Common myeloid progenitor, CD34-positive (primary cell): ENCODE data around the gene HOXD8.

Source experiments
- CTCF ChIA-PET: fragments of 350-600 bp; sonication (Branson Sonifier 250); formaldehyde crosslinking; loops from one replicate; lab custom pipeline; 2021; ENCODE audit warnings: antibody characterized with exemption; lab: Charles Lee
- POLR2A ChIA-PET: fragments of 350-600 bp; sonication (Branson Sonifier 250); formaldehyde crosslinking; loops from one replicate; lab custom pipeline; 2021; ENCODE audit warnings: antibody characterized with exemption; lab: Charles Lee
- DNase-seq, 3 donors: peaks; one replicate each; pipeline versions ENCODE4 v3.0.0 to v3.0.0-alpha.2; 2013
- H3K27ac ChIP-seq, 2 experiments: 1 replicate in 1 of 2; 2 replicates in 1 of 2; pipeline ENCODE4 v1.7.0; 2013; ENCODE audit warnings: inconsistent platforms in 2 of 2, low read length in 2 of 2, mild to moderate bottlenecking in 2 of 2, low read depth in 1 of 2, moderate library complexity in 1 of 2; ENCODE audit not compliant: severe bottlenecking in 2 of 2, insufficient read depth in 1 of 2, poor library complexity in 1 of 2
- H3K27me3 ChIP-seq, 5 experiments: replicated peaks in 2 of 5; 1 replicate in 3 of 5; 2 replicates in 2 of 5; pipeline versions ENCODE4 v1.6.1 to v1.7.0; 2013; ENCODE audit warnings: low read length in 4 of 5, mild to moderate bottlenecking in 2 of 5, moderate library complexity in 2 of 5, inconsistent platforms in 1 of 5; ENCODE audit not compliant: insufficient read depth in 5 of 5, control insufficient read depth in 4 of 5
- H3K36me3 ChIP-seq, 4 experiments: 1 replicate in 2 of 4; 2 replicates in 2 of 4; pipeline versions ENCODE4 v1.6.1 to v1.7.0; 2013; ENCODE audit warnings: low read length in 3 of 4, control low read depth in 1 of 4, mild to moderate bottlenecking in 1 of 4; ENCODE audit not compliant: control insufficient read depth in 4 of 4, insufficient read depth in 4 of 4
- H3K4me1 ChIP-seq, 4 experiments: 1 replicate in 3 of 4; 2 replicates in 1 of 4; pipeline versions ENCODE4 v1.6.1 to v1.7.1; 2013; ENCODE audit warnings: low read length in 3 of 4, mild to moderate bottlenecking in 3 of 4, control low read depth in 1 of 4, inconsistent platforms in 1 of 4, moderate library complexity in 1 of 4; ENCODE audit not compliant: control insufficient read depth in 4 of 4, insufficient read depth in 4 of 4; ENCODE audit errors: control extremely low read depth in 1 of 4
- H3K4me3 ChIP-seq, 7 experiments: 1 replicate in 4 of 7; 2 replicates in 3 of 7; pipeline versions ENCODE4 v1.5.1 to v1.7.0; 2013; ENCODE audit warnings: mild to moderate bottlenecking in 7 of 7, low read length in 6 of 7, moderate library complexity in 6 of 7, inconsistent platforms in 2 of 7, low read depth in 2 of 7, control low read depth in 1 of 7; ENCODE audit not compliant: insufficient read depth in 4 of 7, control insufficient read depth in 1 of 7; ENCODE audit errors: extremely low read depth in 1 of 7
- H3K9me3 ChIP-seq, 5 experiments: 1 replicate in 4 of 5; 2 replicates in 1 of 5; pipeline versions ENCODE4 v1.6.1 to v1.7.1; 2013; ENCODE audit warnings: low read length in 4 of 5, mild to moderate bottlenecking in 2 of 5, inconsistent platforms in 1 of 5, low read depth in 1 of 5, moderate library complexity in 1 of 5; ENCODE audit not compliant: control insufficient read depth in 4 of 5, insufficient read depth in 2 of 5; ENCODE audit errors: control extremely low read depth in 1 of 5
- WGBS: methylation state at CpG from one replicate; pipeline ENCODE4 v1.1.5; 2013; ENCODE audit not compliant: insufficient coverage; 5-methylcytosine and 5-hydroxymethylcytosine counted together

Gene HOXD8

DNA sequence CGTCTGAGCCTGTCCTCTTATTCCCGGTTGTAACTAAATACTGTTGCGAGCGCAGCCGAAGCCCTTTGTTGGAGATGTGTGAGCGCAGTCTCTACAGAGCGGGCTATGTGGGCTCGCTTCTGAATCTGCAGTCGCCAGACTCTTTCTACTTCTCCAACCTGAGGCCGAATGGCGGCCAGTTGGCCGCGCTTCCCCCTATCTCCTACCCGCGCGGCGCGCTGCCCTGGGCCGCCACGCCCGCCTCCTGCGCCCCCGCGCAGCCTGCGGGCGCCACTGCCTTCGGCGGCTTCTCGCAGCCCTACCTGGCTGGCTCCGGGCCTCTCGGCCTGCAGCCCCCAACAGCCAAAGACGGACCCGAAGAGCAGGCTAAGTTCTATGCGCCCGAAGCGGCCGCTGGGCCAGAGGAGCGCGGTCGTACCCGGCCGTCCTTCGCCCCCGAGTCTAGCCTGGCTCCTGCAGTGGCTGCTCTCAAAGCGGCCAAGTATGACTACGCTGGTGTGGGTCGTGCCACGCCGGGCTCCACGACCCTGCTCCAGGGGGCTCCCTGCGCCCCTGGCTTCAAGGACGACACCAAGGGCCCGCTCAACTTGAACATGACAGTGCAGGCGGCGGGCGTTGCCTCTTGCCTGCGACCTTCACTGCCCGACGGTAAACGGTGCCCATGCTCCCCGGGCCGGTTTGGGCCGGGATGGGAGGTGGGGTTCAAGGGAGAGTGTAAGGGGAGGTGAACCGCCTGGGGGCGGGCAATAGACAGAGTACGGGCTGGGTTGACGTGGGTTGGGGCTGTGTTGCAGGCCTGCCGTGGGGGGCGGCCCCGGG is 29.6 kb upstream of the HOXD8 start, which contains the start of gene HOXD12:
Gene HOXD12, plus strand, starts transcription at position 68 of the 819 bp plus-strand sequence. Its CDS starts 7 bp downstream, at position 75.
- Histone ChIP-seq H3K4me3 (no peak within 1 kb of the TSS), H3K27ac (no peak within 1 kb of the TSS), H3K36me3 (no peaks in the 10 kb centered on the region), H3K4me1 (peaks cover 7 to 22% (median 13%) of the 10 kb centered on the region in 4 experiments), H3K27me3 (peaks cover 33 to 100% (median 75%) of the 10 kb centered on the region in 5 experiments), H3K9me3 (peaks cover 0 to 7% (median 0%) of the 10 kb centered on the region in 5 experiments)
- no peak for DNase-seq
- 7% methylated on average over 63 of the region's 70 CpGs for WGBS
- CTCF ChIA-PET: interaction anchor here (2.5 kb wide), 1 partner anchor 27 kb away, joined by 11 read pairs; no protein-coding TSS in a partner anchor
- POLR2A ChIA-PET: no interaction called here

GRCh38 chr2:176100547-176101140 is 28.9 kb upstream of the HOXD8 start:
- ChIA-PET POLR2A (no interaction called here), CTCF (no interaction called here)
- Histone ChIP-seq H3K4me1 (peaks cover 7 to 22% (median 13%) of the 10 kb centered on the region in 4 experiments), H3K36me3 (no peaks in the 10 kb centered on the region), H3K27ac (no peak overlapping the region), H3K4me3 (no peak overlapping the region), H3K27me3 (peaks cover 29 to 100% (median 70%) of the 10 kb centered on the region in 5 experiments), H3K9me3 (peaks cover 0 to 3% (median 0%) of the 10 kb centered on the region in 5 experiments)
- no peak for DNase-seq
- 14% methylated on average over 27 of the region's 28 CpGs for WGBS

DNA sequence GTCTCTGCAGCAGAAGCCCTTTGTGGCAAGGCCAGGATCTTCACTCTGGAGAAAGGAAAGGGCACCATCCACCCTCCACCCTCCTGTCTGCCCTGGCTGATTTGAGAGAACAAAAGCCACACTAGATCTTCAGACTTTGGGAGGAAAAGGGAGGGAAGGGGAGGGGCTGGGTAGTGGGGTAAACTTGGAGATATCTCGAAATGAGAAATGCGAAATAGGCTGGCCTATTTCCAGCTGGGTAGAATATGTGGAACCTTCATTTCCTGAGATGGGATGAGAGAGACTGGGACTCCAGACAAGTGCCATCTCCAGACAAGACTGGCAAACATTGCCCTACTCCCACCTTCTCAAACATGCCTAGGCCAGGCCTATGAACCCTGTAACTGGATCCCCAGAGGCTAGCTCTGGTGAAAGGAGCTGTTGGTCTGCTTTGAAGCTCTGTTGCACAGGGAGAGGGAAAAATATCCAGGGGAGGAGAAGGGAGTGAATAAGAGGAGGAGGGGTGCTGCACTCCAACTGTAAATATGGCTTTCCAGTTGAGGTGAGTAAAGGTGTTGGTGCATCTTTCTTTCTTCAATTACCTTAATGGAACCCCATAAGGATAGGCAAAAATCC is 28.2 kb upstream of the HOXD8 start:
- Histone ChIP-seq H3K27me3 (peaks cover 30 to 100% (median 75%) of the 10 kb centered on the region in 5 experiments), H3K9me3 (peaks cover 0 to 3% (median 0%) of the 10 kb centered on the region in 5 experiments), H3K36me3 (no peaks in the 10 kb centered on the region), H3K4me3 (no peak overlapping the region), H3K4me1 (peaks cover 6 to 22% (median 13%) of the 10 kb centered on the region in 4 experiments), H3K27ac (no peak overlapping the region)
- CTCF ChIA-PET: interaction anchor here (0.7 to 2.3 kb wide), 6 partner anchors 9 to 850 kb away, joined by 3 to 12 read pairs (median 4); partner anchors contain the start of gene HOXD9
- POLR2A ChIA-PET: no interaction called here
- WGBS: 8% methylated on average over 2 of the region's 2 CpGs
- DNase-seq: no peak

- CTCF ChIA-PET: interaction anchor here (0.9 to 3.6 kb wide), 10 partner anchors 9 to 850 kb away, joined by 3 to 16 read pairs (median 4); partner anchors contain the start of gene HOXD9
These were observed 27.7 kb upstream of the HOXD8 start for GRCh38 chr2:176101842-176102241.

GRCh38 chr2:176102309-176102866 is 27.1 kb upstream of the HOXD8 start:
- CTCF ChIA-PET: interaction anchor here (0.7 to 3.6 kb wide), 11 partner anchors 8 to 851 kb away, joined by 3 to 16 read pairs (median 4); partner anchors contain the start of gene HOXD9
- POLR2A ChIA-PET: no interaction called here
- H3K27ac ChIP-seq: no peak overlapping the region
- DNase-seq: no peak
- WGBS: 10% methylated on average over 5 of the region's 7 CpGs
- no peaks in the 10 kb centered on the region for H3K36me3 ChIP-seq
- H3K4me3 ChIP-seq: no peak overlapping the region
- H3K4me1 ChIP-seq: peaks cover 0 to 19% (median 9%) of the 10 kb centered on the region in 4 experiments
- peaks cover 24 to 100% (median 69%) of the 10 kb centered on the region in 5 experiments for H3K27me3 ChIP-seq
- peaks cover 0 to 3% (median 0%) of the 10 kb centered on the region in 5 experiments for H3K9me3 ChIP-seq

More at GRCh38 chr2:176101842-176102241, 27.7 kb upstream of the HOXD8 start:
- no peak for DNase-seq
- Histone ChIP-seq H3K4me3 (no peak overlapping the region), H3K4me1 (peaks cover under 1 to 19% (median 9%) of the 10 kb centered on the region in 4 experiments), H3K9me3 (peaks cover 0 to 3% (median 0%) of the 10 kb centered on the region in 5 experiments), H3K36me3 (no peaks in the 10 kb centered on the region), H3K27me3 (peaks cover 26 to 100% (median 74%) of the 10 kb centered on the region in 5 experiments), H3K27ac (no peak overlapping the region)
- 23% methylated on average over 3 of the region's 5 CpGs for WGBS
- POLR2A ChIA-PET: no interaction called here

DNA sequence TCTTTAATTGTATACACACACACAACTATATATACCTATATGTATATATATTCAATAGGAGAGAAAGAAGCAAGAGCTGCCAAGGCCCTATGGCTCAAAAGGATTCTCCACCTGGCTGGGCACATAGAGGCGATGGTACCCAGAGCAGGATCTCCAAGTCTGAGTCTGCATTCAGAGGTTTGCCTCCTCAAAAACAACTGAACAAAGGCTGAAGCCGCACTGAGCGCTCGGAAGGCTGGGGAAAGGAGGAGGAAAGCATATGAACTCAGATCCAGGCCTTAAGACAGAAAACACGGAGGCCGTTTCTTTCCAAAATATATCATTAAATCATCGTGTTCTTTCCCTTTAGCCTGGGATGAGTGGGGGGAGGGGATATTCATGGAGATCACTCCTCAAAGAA is 26.3 kb upstream of the HOXD8 start:
- Histone ChIP-seq H3K4me3 (no peak overlapping the region), H3K27ac (no peak overlapping the region), H3K27me3 (peaks cover 24 to 99% (median 62%) of the 10 kb centered on the region in 5 experiments), H3K9me3 (peaks cover 0 to 3% (median 0%) of the 10 kb centered on the region in 5 experiments), H3K4me1 (peaks cover 0 to 15% (median 8%) of the 10 kb centered on the region in 4 experiments), H3K36me3 (no peaks in the 10 kb centered on the region)
- POLR2A ChIA-PET: no interaction called here
- no peak for DNase-seq
- CTCF ChIA-PET: interaction anchor here (0.7 to 3.6 kb wide), 9 partner anchors 8 to 551 kb away, joined by 3 to 16 read pairs (median 5); partner anchors contain the start of gene HOXD9
- 0% methylated on average over 1 of the region's 7 CpGs for WGBS
